ENCODE results near the gene DCBLD2.

The DCBLD2 gene

GRCh38 chr3:98768961-98769360 lies 132.5 kb downstream of the DCBLD2 start:
- no peak for DNase-seq (ENCODE audit: low spot score)

- no peak for DNase-seq (ENCODE audit: low spot score)
These were observed 134.6 kb downstream of the DCBLD2 start for GRCh38 chr3:98766924-98767323.

- no peak for DNase-seq (ENCODE audit: low spot score)
These were observed 135.8 kb downstream of the DCBLD2 start for GRCh38 chr3:98765721-98766120.

- DNase-seq (ENCODE audit: low spot score), result no peak
These were observed 137.0 kb downstream of the DCBLD2 start for GRCh38 chr3:98764472-98764884.

GRCh38 chr3:98763819-98764418 lies 137.6 kb downstream of the DCBLD2 start:
- no peak for DNase-seq (ENCODE audit: low spot score)

GRCh38 chr3:98763076-98763475 lies 138.4 kb downstream of the DCBLD2 start, which contains the start of gene ST3GAL6:
Gene ST3GAL6, plus strand, starts transcription at chr3:98763340. Its CDS starts 5,101 bp downstream, at chr3:98768441.
- no peak for DNase-seq (ENCODE audit: low spot score)

GRCh38 chr3:98761643-98762229 lies 139.8 kb downstream of the DCBLD2 start:
- DNase-seq (ENCODE audit: low spot score), result no peak

- DNase-seq (ENCODE audit: low spot score), result no peak
These were observed 141.9 kb downstream of the DCBLD2 start for GRCh38 chr3:98759629-98760028.

GRCh38 chr3:98755601-98756000 lies 145.9 kb downstream of the DCBLD2 start:
- no peak for DNase-seq (ENCODE audit: low spot score)

GRCh38 chr3:98754483-98754882 lies 147.0 kb downstream of the DCBLD2 start:
- no peak for DNase-seq (ENCODE audit: low spot score)

- no peak for DNase-seq (ENCODE audit: low spot score)
These were observed 151.1 kb downstream of the DCBLD2 start for GRCh38 chr3:98750276-98750919.

- no peak for DNase-seq (ENCODE audit: low spot score)
These were observed 154.6 kb downstream of the DCBLD2 start for GRCh38 chr3:98746882-98747281.

- no peak for DNase-seq (ENCODE audit: low spot score)
These were observed 155.4 kb downstream of the DCBLD2 start for GRCh38 chr3:98746122-98746521.

All from AG20443 (cell line).